ENCODE results near the gene DBF4B. TPM values are rescaled to one million over a fixed set of nuclear protein-coding genes. Genes with fewer than 3 reads are reported as not detected.

Gene DBF4B
- total and polyA plus RNA-seq, 2 of the 13 experiments (the other 11 are each of a cell fraction or from before 2014, with no cell fraction given), result 11.7 to 13.2 TPM

- TF ChIP-seq PLSCR1 (CRISPR knock-in tag; IDR thresholded peaks at IDR 0.05; ENCODE audit: borderline replicate concordance), result no peak
- TF ChIP-seq ZNF567 (CRISPR knock-in tag; IDR thresholded peaks at IDR 0.05; ENCODE audit: borderline replicate concordance), result peak; percentile 95
- no peak for TF ChIP-seq TMF1 (CRISPR knock-in tag; IDR thresholded peaks at IDR 0.05; ENCODE audit: low read depth)
- TF ChIP-seq ZNF503 (CRISPR knock-in tag; IDR thresholded peaks at IDR 0.05), result no peak
- no peak for TF ChIP-seq EZH2 (conservative IDR thresholded peaks at IDR 0.05; ENCODE audit: low read depth, low read length)
- TF ChIP-seq ZNF619 (CRISPR knock-in tag; IDR thresholded peaks at IDR 0.05), result peak; percentile 28; the same call in 1 of the 2 replicates
- peak; percentile 66 for TF ChIP-seq SAP130 (CRISPR knock-in tag; IDR thresholded peaks at IDR 0.05; ENCODE audit: low read depth)
- TF ChIP-seq ZNF713 (CRISPR knock-in tag; IDR thresholded peaks at IDR 0.05), result no peak
- no peak for TF ChIP-seq ZNF749 (CRISPR knock-in tag; IDR thresholded peaks at IDR 0.05; ENCODE audit: borderline replicate concordance)
- TF ChIP-seq HOXA7 (CRISPR knock-in tag; IDR thresholded peaks at IDR 0.05), result no peak
- TF ChIP-seq CTCF (CRISPR knock-in tag; IDR thresholded peaks at IDR 0.05), result peak; percentile 96
- TF ChIP-seq TBP (CRISPR knock-in tag; IDR thresholded peaks at IDR 0.05), result no peak
- TF ChIP-seq AKNA (CRISPR knock-in tag; IDR thresholded peaks at IDR 0.05; ENCODE audit: borderline replicate concordance), result no peak
- peak; percentile 50; the same call in 1 of the 2 replicates for TF ChIP-seq THAP11 (CRISPR knock-in tag; IDR thresholded peaks at IDR 0.05)
- no peak for TF ChIP-seq KLF6 (CRISPR knock-in tag; IDR thresholded peaks at IDR 0.05)
These were observed 71.0 kb downstream of the DBF4B start (continued) for GRCh38 chr17:44779211-44780025.

All from HepG2 (cell line).